Measurements from ENCODE around the gene SLC38A10. TPM values are rescaled to one million over a fixed set of nuclear protein-coding genes. Genes with fewer than 3 reads are reported as not detected.

SLC38A10 gene
- total RNA-seq: 98.0 and 105 TPM in 2 replicates

DNA sequence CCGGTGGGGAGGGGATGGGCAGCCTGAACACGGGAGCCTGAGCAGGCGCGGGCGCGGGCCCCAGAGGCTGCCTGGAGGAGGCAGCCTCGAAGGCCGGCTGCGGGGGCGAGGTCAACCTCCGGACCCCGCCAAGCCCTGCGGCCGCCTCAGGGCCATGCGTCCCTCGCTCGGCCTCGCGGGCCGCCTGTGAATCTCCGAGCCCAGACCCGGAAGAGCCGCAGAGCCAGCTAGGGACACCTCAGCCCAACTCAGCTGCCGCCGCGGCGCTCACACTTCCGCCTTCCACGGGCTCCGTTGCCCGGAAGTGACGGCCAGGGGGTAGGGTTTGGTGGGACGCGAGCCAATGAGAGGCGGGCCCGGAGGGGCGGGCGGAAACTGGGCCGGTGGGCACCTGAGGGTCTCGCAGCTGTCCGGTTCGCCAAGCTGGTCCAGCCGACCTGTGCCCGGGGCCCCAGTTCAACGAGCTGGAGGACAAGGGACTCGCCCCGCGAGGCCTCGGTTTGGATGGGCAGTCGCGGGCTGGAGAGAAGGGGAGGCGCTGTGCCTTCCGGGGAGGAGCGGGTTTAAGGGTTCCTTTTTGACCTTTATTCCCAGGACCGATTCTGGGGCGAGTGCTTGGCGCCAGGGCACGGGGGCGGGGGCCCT is at the start of gene SLC38A10:
SLC38A10 (minus strand) TSS at position 277 of the 645 bp plus-strand sequence. CDS start 386 bp downstream, outside the sequence.
- Mint-ChIP-seq H3K27me3 (no peaks in the 10 kb centered on the region), H3K27ac (peak within 1 kb of the TSS; percentile 96), H3K9me3 (no peaks in the 10 kb centered on the region), H3K36me3 (ENCODE audit: low read depth) (peaks cover 10% of the 10 kb centered on the region), H3K4me3 (peak within 1 kb of the TSS; percentile 98), H3K4me1 (peaks cover 27% of the 10 kb centered on the region)
- intact Hi-C loops (cut with micrococcal nuclease): loop anchor here (1.0 to 2.0 kb wide), 4 partner anchors 10 to 190 kb away; no protein-coding TSS in a partner anchor
- peak; percentile 99 for DNase-seq

GRCh38 chr17:81342269-81343070 is 47.4 kb upstream of the SLC38A10 start:
- peak overlapping the region; percentile 69 for H3K27ac Mint-ChIP-seq
- intact Hi-C loops (cut with micrococcal nuclease): no loop called here
- H3K27me3 Mint-ChIP-seq: peaks cover 48% of the 10 kb centered on the region
- H3K9me3 Mint-ChIP-seq: no peaks in the 10 kb centered on the region
- no peak overlapping the region for H3K4me3 Mint-ChIP-seq
- peaks cover 4% of the 10 kb centered on the region for H3K36me3 Mint-ChIP-seq (ENCODE audit: low read depth)
- H3K4me1 Mint-ChIP-seq: peaks cover 7% of the 10 kb centered on the region
- no peak for DNase-seq

GRCh38 chr17:81341516-81342268 is 46.6 kb upstream of the SLC38A10 start:
- Mint-ChIP-seq H3K27me3 (peaks cover 42% of the 10 kb centered on the region), H3K9me3 (no peaks in the 10 kb centered on the region), H3K36me3 (ENCODE audit: low read depth) (peaks cover 4% of the 10 kb centered on the region), H3K27ac (no peak overlapping the region), H3K4me1 (peaks cover 7% of the 10 kb centered on the region), H3K4me3 (no peak overlapping the region)
- intact Hi-C loops (cut with micrococcal nuclease): no loop called here
- DNase-seq: peak; percentile 61

- Mint-ChIP-seq H3K36me3 (ENCODE audit: low read depth) (peaks cover 4% of the 10 kb centered on the region), H3K27me3 (peaks cover 41% of the 10 kb centered on the region), H3K4me3 (no peak overlapping the region), H3K9me3 (no peaks in the 10 kb centered on the region), H3K4me1 (peaks cover 7% of the 10 kb centered on the region), H3K27ac (no peak overlapping the region)
- intact Hi-C loops (cut with micrococcal nuclease): no loop called here
- no peak for DNase-seq
Observed at GRCh38 chr17:81340607-81341515, 45.8 kb upstream of the SLC38A10 start.

DNA sequence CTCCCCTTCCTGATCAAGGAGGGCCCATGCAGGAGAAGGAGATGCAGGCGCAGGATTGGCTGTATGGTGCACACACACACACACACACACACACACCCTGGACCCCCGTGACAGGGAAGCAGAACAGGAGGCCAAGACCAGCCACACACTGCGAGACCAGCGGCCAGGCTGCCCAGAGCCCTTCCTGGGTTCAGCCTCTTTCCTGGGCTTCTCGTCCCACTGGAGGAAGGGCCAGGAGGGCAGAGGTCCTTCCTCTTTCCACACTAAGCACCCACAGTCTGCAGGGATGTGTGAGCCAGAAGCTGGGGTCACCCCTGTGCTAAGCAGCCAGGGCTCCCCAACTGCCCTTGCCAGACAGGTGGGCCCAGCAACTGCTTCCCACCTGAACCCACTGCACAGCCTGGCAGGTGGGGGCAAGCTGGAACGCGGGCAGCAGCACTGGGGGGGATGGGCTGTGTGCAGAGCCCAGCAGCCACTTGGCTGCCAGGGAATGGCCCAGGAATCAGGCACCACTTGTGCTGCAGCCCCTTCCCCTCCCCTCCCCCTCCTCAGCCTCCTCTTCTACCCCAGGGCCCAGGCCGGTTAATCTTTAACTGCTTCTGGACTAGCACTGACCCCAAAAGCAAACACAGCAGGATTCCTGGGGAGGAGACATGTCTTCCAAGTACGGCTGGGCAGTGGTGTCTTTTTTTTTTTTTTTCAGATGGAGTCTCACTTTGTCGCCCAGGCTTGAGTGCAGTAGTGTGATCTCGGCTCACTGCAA is 44.6 kb upstream of the SLC38A10 start:
- no peak overlapping the region for H3K4me3 Mint-ChIP-seq
- peaks cover 37% of the 10 kb centered on the region for H3K27me3 Mint-ChIP-seq
- no peak overlapping the region for H3K27ac Mint-ChIP-seq
- H3K36me3 Mint-ChIP-seq (ENCODE audit: low read depth): peaks cover 4% of the 10 kb centered on the region
- intact Hi-C loops (cut with micrococcal nuclease): no loop called here
- DNase-seq: no peak
- no peaks in the 10 kb centered on the region for H3K9me3 Mint-ChIP-seq
- H3K4me1 Mint-ChIP-seq: peaks cover 5% of the 10 kb centered on the region

GRCh38 chr17:81339191-81339533 is 44.1 kb upstream of the SLC38A10 start:
- no peak overlapping the region for H3K4me3 Mint-ChIP-seq
- H3K9me3 Mint-ChIP-seq: no peaks in the 10 kb centered on the region
- peak overlapping the region; percentile 20 for H3K27ac Mint-ChIP-seq
- DNase-seq: no peak
- peaks cover 32% of the 10 kb centered on the region for H3K27me3 Mint-ChIP-seq
- no peaks in the 10 kb centered on the region for H3K4me1 Mint-ChIP-seq
- intact Hi-C loops (cut with micrococcal nuclease): no loop called here
- peaks cover 1% of the 10 kb centered on the region for H3K36me3 Mint-ChIP-seq (ENCODE audit: low read depth)

- peak overlapping the region; percentile 20 for H3K27ac Mint-ChIP-seq
- H3K27me3 Mint-ChIP-seq: peaks cover 27% of the 10 kb centered on the region
- no peak overlapping the region for H3K4me3 Mint-ChIP-seq
- intact Hi-C loops (cut with micrococcal nuclease): no loop called here
- no peak for DNase-seq
- no peaks in the 10 kb centered on the region for H3K4me1 Mint-ChIP-seq
- no peaks in the 10 kb centered on the region for H3K9me3 Mint-ChIP-seq
- H3K36me3 Mint-ChIP-seq (ENCODE audit: low read depth): no peaks in the 10 kb centered on the region
Observed at GRCh38 chr17:81338274-81339190, 43.4 kb upstream of the SLC38A10 start.

GRCh38 chr17:81337476-81337879 is 42.4 kb upstream of the SLC38A10 start:
- DNase-seq: no peak
- no peaks in the 10 kb centered on the region for H3K36me3 Mint-ChIP-seq (ENCODE audit: low read depth)
- no peaks in the 10 kb centered on the region for H3K9me3 Mint-ChIP-seq
- H3K4me1 Mint-ChIP-seq: no peaks in the 10 kb centered on the region
- H3K27ac Mint-ChIP-seq: no peak overlapping the region
- H3K4me3 Mint-ChIP-seq: no peak overlapping the region
- H3K27me3 Mint-ChIP-seq: peaks cover 19% of the 10 kb centered on the region
- intact Hi-C loops (cut with micrococcal nuclease): no loop called here

DNA sequence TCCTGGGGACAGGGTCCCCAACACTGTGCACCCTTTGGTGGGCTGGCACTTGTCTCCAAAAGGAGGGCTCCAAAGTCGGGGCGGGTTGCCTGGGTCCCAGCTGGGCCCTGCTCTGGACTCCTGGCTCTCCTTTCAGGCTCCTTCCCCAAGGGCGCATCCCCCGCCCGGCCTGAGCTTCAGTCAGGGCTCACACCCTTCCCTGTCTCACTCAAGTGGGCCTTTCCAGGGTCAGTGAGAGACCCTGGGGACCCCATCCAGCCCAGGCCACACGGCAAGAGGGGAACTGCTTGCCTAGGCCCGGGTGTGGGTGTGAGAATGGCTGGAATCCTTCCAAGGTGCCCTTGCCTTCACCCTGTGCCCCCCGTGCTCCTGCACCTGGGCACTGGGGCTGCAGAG is 41.8 kb upstream of the SLC38A10 start:
- Mint-ChIP-seq H3K4me3 (no peak overlapping the region), H3K27me3 (peaks cover 15% of the 10 kb centered on the region), H3K27ac (no peak overlapping the region), H3K36me3 (ENCODE audit: low read depth) (no peaks in the 10 kb centered on the region), H3K9me3 (no peaks in the 10 kb centered on the region), H3K4me1 (no peaks in the 10 kb centered on the region)
- no peak for DNase-seq
- intact Hi-C loops (cut with micrococcal nuclease): no loop called here

- Mint-ChIP-seq H3K4me3 (no peak overlapping the region), H3K36me3 (ENCODE audit: low read depth) (no peaks in the 10 kb centered on the region), H3K4me1 (no peaks in the 10 kb centered on the region), H3K9me3 (no peaks in the 10 kb centered on the region), H3K27me3 (peaks cover 15% of the 10 kb centered on the region), H3K27ac (no peak overlapping the region)
- intact Hi-C loops (cut with micrococcal nuclease): no loop called here
- no peak for DNase-seq
Observed at GRCh38 chr17:81336296-81336929, 41.3 kb upstream of the SLC38A10 start.

- intact Hi-C loops (cut with micrococcal nuclease): no loop called here
- no peak overlapping the region for H3K27ac Mint-ChIP-seq
- H3K9me3 Mint-ChIP-seq: no peaks in the 10 kb centered on the region
- no peaks in the 10 kb centered on the region for H3K4me1 Mint-ChIP-seq
- no peak for DNase-seq
- peaks cover 15% of the 10 kb centered on the region for H3K27me3 Mint-ChIP-seq
- no peak overlapping the region for H3K4me3 Mint-ChIP-seq
- no peaks in the 10 kb centered on the region for H3K36me3 Mint-ChIP-seq (ENCODE audit: low read depth)
Observed at GRCh38 chr17:81335773-81336157, 40.7 kb upstream of the SLC38A10 start.

Data from activated CD4-positive, alpha-beta T cell treated with anti-CD3 and anti-CD28 coated beads, Interleukin-2, amount 10 ng/mL, durations not matched to agents 24 days and 14 days (primary cell).